HG03175 (cell line): ENCODE results near the gene HSD3B1.

Experiments used
- ATAC-seq: cut with Tn5 transposase; IDR thresholded peaks from one replicate; pipeline ENCODE4 v1.9.1; 2021; ENCODE audit warnings: mild to moderate bottlenecking, moderate library complexity; ENCODE audit not compliant: unreplicated experiment

Gene HSD3B1

DNA sequence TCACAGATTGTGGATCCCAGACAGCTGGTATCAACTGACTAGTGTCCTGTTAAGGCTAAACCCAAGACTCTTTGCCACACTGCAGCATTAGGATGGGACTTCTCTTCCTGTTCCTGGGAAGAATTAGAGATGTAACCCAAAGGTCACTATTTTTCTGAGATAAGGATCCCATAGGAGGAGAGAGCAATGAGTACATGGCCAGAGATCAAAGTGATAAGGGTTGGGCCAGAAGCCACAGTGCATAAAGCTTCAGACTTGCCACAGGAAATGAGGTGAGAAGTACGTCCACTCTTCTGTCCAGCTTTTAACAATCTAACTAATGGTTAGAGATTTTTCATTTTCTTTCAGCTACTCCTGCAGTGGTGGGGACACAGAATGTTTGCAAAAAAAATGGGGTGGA is at the start of gene HSD3B1:
Gene HSD3B1 (plus strand): TSS at position 270 of the 400 bp plus-strand sequence. CDS start 267 bp downstream, outside the sequence.
- no peak for ATAC-seq

DNA sequence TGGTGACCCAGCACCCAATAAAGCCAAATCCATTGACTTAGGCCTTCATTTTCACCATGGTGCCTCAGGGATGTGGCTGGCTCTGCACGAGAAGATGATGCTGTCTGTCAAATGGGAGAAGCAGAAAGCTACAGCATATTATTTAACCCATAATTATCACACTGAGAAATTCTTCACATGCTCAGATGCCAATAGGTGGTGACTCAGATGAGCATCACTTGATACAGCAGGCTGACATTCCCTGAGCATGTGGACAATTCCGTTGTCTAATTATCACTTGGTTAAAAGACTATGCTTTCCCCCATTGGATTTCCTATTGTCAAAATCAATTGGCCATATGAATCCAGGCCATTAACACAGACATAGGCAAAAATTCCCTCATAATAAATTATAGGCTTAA is 44.0 kb upstream of the HSD3B1 start:
- ATAC-seq: no peak

DNA sequence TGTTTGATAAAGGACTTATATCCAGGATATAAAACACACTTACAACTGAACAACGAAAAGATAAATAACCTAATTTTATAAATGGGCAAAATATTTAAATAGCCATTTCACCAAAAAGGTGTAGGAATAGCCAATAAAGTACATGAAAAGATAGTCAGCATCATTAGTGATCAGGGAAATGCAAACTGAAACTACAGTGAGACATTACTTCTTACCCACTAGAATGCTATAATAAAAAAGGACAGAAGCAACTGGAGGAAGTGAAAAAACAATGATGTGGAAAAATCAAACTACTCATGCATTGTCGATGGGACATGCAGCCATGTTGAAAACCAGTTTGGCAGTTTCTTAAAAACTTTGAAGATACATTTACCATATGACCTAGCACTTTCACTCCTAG is 43.4 kb upstream of the HSD3B1 start:
- no peak for ATAC-seq

DNA sequence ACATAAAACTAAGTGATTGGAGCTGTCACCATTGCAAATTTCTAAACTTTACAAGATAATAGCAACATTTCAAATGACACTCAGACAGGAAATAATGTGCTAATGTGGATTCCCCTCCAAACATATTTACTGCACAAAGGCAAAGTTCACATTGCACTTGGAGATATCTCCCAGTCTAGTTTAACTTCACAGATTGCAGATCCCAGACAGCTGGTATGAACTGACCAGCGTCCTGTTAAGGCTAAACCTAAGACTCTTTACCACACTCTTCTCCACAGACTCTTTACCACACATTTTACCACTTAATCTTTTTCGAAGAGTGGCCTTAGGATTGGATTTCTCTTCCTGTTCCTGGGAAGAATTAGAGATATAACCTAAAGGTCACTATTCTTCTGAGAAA is 40.6 kb upstream of the HSD3B1 start:
- ATAC-seq: no peak

DNA sequence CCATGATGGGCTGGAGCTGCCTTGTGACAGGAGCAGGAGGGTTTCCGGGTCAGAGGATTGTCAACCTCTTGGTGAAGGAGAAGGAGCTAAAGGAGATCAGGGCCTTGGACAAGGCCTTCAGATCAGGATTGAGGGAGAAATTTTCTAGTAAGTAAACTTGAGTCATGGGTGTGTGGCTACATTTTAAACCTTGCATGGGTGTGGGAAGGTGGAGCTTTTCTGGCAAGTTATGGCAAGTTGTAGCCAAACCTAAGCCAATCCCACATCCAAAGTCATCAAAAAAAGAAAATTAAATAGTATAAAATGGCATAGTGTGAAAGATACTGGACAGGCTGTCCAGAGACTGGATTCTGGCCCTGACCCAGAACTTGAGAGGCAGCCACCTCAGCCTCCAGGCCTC is 39.8 kb upstream of the HSD3B1 start:
- ATAC-seq: no peak

DNA sequence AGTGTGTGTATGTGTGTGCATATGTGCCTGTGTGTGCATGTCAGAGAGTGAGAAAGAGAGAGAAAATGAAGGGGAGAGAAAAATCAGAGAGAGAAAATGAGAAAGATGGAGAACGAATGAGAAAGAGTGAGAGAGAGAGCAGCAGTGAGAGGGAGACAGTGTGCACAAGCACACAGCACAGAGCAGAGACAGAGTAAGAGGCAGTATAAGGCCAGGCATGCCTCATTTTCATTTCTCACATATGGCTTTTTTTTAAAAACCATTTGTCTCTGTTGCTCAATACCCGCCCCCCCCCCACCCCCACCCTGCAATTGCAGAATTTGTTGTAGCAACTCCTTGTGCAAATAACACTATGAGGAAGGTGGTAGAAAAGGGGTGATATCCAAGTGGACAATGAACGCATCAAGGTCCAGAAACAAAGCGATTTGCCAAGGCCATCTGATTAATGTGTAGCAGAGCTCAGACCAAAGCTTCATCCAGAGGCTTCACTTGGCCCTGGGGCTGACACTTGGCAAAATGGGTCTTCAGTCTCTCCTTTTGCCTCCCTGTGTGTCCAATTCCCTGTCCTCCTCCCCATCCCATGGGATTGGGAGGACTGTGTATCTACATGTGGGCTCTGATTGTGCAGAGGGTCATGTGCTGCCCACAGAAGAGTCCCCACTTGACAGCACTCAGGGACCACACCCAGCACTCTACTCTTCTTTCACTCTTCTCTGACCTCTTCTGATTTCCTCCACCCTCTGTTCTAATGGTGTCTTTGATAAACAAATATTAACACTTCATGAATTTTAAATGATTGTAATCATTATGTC is 38.9 kb upstream of the HSD3B1 start:
- ATAC-seq: no peak

DNA sequence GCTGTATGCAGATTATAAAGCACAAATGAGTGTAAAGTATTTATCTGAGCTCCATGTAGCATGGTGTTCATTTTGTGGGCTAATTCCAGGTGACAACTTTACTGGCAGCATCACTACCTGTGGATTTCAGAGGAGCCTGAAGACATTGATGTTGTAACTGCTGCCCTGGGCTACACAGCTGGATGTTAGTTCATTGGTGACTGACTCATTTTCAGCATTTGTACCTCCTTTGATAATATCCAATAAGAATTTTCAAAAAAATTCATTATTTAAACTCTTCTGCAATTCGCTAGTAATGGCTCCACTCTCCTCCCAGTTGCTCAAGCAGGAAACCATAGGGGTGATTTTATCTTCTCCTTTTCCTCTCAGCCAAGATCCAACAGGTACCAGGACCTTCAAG is 37.3 kb upstream of the HSD3B1 start:
- ATAC-seq: no peak

DNA sequence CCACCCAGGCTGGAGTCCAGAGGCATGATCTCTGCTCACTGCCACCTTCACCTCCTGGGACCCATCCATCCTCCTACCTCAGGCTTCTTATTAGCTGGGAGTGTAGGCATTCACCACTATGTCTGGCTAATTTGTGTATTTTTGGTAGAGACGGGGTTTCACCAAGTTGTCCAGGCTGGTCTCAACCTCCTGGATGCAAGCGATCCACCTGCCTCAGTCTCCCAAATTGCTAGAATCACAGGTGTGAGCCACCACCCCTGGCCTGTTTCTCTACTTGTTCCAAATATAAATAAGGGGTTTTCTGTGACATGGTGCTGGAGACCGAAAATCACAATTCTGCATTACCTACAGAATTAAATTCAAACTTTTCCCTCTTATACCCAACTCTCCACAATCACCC is 36.6 kb upstream of the HSD3B1 start:
- ATAC-seq: no peak

DNA sequence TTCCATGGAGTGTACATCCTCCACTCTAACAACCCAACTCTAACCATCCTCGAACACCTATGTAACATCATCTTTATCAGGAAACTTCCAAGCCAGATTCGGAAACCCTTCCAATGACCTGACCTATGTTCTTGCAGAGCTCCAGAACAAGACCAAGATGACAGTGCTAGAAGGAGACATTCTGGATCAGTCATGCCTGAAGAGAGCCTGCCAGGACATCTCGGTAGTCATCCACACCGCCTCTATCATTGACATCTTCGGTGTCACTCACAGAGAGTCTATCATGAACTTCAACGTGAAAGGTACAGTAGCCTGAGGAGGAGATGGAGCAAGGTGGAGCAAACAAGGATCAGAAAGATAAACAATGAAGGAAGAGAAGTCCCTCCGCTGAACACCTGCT is 36.1 kb upstream of the HSD3B1 start:
- no peak for ATAC-seq

DNA sequence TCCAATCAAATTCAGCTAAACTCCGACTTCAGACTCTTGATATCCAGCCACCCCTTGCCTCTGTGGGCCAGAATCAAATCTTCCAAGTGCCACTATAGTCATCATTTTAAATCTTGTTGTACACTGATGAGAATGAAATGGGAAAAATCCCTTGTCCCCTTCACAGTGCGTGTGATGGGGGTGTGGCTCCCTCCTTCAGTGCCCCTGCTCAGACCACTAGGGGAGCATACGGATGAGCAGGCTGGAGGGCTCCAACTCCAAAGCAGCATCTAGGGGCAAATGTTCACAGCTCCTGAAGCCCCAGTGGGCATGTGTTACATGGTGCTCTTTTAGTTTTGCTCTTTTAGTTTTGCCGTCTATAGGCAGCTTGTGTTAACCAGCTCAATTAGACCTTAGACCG is 35.4 kb upstream of the HSD3B1 start:
- ATAC-seq: no peak

DNA sequence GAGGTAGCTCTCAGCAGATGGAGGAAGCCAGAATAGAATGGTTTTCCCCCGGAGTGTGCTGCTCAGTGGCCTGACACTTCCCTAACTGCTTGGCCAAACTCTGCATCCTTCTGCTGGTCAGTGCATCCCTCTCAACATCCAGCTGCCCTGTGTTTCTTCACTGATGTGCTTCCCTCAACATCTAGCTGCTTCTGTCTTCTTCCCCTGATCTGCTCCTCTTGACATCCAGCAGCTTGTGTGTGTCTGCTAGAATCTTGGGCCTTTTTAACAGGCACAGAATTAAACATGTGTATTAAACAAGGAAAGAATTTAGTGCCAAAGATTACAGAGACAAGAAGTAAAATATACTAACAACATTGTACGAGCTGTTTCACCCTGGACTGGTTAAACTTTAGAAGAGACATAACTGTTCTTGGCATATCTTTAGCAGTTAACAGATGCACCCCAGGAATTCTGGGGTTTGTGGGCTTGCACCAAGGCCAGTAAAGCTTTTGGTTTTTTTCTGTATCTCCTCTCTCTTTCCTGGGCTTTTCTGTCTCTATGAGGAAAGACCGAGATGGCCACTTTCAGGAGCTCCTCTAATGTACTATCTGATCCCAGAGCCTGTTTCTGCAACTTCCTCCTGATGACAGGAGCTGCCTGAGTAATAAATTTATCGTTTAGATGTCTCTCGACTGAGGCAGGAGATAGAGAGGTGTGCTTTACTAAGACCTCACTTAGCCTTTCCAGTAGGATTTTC is 34.8 kb upstream of the HSD3B1 start:
- no peak for ATAC-seq

DNA sequence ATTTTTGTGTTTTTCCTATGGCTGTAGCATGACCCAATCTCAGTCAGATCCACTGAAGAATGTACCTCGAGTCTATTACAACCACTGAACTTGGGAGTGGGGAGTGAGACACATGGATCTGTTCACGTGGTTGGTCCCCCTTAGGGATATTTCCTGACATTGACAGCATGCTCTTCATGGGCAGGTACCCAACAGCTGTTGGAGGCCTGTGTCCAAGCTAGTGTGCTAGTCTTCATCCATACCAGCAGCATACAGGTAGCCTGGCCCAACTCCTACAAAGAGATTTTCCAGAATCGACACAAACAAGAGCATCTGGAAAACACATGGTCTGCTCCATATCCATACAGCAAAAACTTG is 34.2 kb upstream of the HSD3B1 start:
- no peak for ATAC-seq

DNA sequence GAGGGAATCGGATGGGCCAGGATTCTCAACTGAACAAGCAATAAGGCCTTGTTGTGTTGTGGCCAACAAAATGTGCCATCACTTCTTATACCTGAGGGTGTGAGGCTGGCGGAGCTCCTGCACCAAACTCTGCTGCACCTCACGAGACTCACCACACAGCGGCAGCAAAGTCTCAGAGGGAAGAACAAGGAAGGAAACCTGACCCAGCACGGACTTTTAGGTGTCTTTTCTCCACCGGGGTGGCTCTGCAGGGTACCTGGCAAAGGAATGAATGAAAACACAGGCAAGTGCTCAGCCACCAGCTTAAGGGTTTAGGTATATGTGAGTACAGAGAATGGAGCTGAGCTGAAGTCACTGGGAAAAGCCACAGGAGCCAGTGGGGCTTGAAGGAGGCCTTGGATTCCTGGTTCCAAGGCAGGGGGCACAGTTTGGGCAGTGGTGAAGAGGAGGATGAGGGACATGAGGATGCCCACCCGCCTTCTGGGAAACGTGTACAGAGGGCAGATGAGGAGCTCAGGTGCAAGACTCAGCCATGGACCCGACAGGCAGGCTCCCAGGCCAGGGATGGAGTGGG is 31.1 kb upstream of the HSD3B1 start:
- peak; percentile 78 for ATAC-seq

DNA sequence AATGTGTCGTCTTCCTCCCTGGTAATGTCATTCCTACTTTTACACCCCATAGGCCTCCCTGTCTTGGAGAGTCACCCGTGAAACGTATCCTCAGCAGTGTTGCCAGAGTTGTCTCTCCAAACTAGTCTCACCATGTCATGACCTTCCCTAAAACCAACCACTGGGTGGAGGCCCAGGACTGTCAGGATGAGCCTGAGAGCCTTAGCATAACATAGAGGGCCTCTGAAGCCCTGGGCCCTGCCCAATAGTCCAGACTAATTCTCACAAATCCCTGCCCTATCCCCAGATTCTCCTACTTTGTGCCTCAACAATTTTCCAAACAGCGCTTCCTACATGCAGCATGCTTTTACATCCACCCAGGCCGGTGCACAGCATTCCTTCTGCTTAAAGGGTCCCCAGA is 29.3 kb upstream of the HSD3B1 start:
- no peak for ATAC-seq

DNA sequence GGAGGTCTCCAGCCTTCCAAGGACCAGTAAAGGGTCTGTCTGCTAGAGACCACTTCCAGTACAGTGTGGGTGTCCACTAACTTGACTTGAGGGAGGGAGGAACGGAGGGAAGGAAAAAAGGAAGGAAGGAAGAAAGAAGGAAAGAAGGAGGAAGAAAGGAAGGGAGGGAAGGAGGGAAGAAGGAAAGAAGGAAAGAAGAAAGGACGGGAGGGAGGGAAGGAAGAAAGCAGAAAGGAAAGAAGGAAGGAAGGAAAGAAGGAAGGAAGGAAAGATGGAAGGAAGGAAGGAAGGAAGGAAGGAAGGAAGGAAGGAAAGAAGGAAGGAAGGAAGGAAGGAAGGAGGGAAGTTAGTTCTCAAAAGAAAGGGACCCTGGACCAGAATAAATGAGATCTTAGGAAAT is 26.8 kb upstream of the HSD3B1 start:
- no peak for ATAC-seq

DNA sequence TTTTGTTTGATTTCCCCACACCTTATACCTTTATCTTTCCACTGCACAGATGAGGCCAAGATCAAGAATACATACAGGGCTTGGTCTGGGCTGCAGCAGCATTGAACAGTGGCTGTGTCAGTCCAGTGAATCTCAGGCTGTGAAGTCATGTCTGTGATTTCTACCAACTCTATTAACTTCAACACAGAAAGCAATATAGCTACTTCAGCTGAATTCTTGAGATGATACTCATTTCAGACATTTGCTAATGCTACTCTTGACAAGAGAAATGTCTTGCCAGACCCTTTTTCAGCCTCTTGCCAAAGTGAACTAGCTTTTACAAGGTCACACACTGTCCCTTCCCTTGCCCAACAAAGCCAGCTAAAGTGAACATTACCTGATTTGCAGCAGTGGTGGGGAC is 25.1 kb upstream of the HSD3B1 start:
- no peak for ATAC-seq

DNA sequence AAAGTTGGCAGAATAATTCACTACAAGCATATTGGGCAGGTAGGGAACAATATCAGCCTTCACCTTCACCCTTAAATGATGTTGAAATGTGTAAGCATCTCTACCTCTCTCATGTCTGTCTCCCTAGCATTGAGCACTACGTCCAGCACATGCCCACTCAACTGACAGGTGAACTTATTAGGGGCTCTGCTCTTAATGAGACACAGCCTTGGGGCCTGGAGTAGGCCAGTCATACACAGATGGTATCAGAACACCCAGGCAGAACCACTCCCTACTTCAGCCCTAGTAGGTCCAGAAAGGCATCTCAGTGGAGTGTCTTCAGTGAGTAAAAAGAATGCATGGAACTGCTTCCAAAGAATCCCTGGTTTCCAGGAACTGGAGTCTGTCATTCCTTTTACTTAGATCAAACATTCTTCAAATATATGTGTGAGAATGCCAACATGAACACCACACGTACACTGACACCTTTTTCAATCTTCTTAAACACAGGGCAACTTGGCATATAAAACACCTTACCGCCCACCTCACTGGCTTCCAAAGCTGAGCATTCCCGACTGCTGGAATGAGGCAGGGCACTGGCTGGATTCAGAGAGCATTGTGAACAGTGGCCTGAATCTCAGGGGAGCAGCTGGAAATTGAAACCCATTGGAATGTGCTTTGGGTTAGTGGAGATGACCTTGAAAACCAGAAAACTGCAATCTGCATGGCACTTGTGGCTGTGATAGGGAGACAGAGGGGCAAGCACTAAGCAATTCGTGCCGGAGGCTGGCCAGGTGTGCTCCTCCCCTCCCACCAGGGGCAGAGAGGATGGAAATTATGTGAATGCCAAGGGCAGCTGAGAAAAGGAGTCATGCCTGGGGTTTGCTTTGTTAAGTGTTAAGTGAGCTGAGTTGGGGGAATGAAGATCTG is 24.2 kb upstream of the HSD3B1 start:
- ATAC-seq: no peak

DNA sequence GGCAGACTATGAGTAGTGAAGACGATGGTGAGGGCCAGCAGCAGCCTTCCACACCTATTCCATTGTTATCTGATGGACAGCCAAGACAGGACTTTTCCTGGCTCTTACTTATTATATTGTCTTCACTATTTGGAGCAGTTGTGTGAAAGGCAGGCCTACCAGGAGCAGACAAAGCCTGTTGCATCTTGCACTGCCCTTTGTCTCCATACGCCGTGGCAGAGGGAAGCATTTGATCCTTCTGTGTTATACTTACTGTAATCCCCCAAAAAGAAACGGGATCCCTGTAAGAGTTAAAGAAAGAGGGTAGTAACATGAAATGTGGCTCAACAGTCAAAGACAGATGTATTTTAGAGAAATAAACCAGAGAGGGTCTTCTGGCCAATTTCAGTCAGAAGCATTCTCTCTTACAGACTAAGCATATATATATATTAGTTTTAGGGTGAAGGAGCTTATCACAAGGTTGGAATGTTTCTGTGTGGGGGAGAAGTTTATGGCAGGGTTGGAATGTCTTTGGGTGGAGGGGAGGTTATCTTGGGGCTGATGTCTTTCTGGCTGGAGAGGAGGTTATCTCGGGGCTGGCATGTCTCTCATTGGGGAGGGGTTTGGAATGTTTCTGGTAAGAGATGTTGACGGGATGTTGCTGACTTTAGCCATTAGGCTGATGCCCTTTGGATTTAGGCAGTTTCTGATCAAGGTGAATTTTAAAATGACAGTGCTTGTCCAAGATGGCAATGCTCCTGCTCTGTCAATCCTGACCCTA is 23.4 kb upstream of the HSD3B1 start:
- no peak for ATAC-seq

DNA sequence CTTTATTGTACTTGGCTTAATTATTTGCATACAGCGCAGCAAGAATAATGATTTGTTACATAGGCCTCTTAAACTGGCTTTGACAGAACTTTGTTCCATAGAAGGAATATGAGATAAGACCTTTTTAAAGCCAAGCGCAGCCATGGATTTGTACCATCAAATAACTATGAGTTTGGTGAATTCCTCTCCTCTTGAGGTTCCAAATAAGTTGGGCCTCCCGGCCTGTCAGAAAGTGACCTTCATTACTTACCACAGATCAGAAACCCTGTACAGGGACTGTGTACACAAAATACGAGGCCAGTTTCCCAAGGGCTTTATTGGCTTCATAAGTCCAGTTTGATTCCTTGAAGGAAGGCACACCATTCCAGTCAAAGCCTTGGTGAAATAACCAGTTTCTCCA is 21.8 kb upstream of the HSD3B1 start:
- no peak for ATAC-seq

DNA sequence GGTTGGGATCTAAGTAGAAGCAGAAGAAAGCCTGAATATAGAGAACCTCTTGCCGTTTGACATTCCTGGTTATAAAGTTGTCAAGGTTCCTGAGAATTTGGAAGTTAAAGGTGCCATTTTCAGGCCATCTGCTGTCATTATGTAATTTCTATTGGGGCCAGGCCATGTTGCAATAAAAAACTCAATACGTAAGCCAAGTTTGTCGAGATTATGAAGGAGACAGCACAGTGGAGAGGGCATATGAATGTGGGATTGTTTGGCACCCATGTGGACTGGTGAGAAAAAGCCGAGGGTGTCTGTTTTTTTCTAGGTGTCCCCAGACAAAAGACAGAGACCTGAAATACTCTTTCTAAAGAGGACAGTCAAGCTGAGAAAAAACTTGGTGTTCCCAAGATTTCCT is 18.8 kb upstream of the HSD3B1 start:
- no peak for ATAC-seq
